HT-29 (cell line): ENCODE results near the gene PROSER1. TPM values are rescaled to one million over a fixed set of nuclear protein-coding genes. Genes with fewer than 3 reads are reported as not detected.
"Not testable (repeated sequence)": the region's sequence is repeated elsewhere in the genome, so short reads cannot be mapped to it uniquely, and the experiment has no call there.

ENCODE experiments used
- DNase-seq: peaks from one replicate; pipeline ENCODE4 v3.0.0-alpha.2; 2015; ENCODE audit warnings: low spot score
- total RNA-seq: library from RNA; depleted of rRNA; stranded (reverse); fragments of >200 nt; shearing (Covaris generic); gene quantifications from 2 replicates; pipeline ENCODE4 v1.2.3, GENCODE V29; 2014

The PROSER1 gene
- total RNA-seq, 1 experiment from 2014 or later, result 34.4 TPM

- DNase-seq, result no peak
Observed at GRCh38 chr13:39025433-39025839, 12.5 kb downstream of the PROSER1 start.

DNA sequence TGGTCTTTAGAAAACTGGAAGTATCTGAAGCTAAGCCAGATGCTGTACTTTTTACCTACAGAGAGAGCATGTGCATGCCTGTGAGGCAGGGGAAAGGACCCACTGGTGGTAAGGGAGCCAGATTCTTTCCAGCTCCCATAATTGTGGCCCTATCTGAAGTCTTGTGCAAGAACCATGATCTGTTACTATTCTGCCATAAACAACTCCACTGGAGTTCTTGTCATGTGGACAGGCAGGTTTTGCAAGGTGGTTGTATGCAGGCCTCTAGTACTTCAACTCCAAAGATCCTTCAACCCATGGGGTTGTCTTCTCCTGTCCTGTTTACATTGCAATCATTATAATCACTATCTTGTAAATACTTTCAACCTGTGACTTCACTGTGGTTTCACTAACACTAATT, 14.1 kb downstream of the PROSER1 start:
- DNase-seq, result peak; percentile 68

- DNase-seq, result no peak
Observed at GRCh38 chr13:39023316-39023715, 14.6 kb downstream of the PROSER1 start.

DNA sequence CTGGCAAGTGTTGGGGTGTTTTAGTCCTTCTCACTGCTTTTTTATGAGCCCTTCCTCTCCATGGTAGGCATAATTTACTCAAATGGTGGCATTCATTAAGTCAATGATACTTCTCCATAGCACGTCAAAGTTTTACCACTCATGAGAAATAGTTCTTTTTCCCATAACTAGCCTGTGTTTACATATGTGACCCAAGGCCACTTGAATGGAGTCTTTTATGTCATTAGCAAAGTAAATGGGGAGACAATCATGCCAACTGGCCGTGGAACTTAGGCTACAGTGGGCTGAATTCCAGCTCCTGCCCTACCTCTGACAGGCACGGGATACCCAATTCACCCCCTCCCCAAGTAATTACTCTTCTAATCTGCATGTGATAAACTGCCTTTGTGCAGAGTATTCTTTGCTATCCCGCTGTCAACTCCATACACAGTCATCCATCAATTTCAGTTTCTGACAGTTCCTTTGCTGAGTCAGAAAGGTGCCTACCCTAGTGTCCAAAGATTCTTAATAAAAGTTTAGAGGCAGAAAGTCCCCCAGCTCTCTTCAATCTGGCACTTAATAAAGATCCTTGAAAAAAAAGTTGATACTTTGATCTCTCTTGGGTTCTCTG, 16.9 kb downstream of the PROSER1 start:
- DNase-seq, result no peak

DNA sequence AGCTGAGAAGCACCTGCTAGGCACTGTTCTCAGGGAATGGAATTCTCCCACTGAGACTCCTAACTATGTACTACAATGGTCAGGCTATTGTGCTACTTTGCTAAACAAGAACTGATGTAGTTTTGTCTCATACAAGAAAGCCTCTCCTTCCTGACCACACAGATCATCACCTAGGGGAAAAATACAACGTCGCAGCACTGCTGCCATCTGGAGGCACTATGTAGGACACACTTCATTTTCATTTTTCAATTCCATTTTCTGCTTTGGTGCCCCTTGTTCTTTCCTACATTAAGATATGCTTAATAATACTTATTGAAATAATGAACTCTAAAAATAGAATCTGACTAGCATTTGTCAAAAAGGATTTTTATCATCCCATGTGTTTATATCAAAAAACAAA, 21.1 kb downstream of the PROSER1 start:
- peak; percentile 59 for DNase-seq

DNA sequence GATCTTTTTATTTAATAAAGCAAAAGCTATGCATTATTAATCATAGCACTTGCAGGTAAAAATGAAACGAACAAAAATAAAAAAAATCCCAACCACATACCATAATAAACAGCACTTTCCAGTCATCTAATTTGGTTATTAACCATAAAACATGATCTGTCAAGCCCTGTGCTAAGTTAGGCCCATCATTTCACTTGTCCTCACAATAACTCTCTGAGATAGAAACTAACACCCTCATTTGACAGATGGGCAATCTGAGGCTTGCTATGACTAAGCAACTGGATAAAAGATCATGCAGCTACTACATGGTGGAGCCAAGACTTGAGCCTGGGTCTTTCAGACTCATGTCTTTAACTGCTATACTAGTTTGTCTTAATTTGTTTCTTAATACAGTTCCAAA, 21.8 kb downstream of the PROSER1 start:
- no peak for DNase-seq

GRCh38 chr13:39013462-39013861, 24.4 kb downstream of the PROSER1 start:
- no peak for DNase-seq

- DNase-seq, result no peak
Observed at GRCh38 chr13:39012608-39013007, 25.3 kb downstream of the PROSER1 start.

GRCh38 chr13:39006371-39007111, 31.3 kb downstream of the PROSER1 start:
- not testable (repeated sequence) for DNase-seq

DNA sequence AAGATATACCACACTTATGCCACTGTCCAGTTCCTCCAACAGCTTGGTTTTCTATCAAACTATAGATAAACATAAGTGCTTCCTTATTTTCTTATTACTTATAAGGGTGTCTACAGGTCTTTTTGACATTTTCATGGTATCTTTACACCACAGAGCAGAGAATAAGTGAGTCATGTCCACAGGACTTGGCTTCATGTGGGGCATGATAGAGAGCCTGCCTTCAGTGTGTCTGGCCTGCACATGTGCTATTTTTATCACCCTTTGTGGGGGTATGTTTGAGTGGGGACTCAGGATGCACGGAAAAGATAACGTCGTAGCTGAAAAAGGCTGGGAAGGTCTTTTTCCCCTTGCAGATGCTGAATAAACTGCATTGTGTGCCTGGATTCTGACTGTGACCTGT, 39.1 kb downstream of the PROSER1 start:
- no peak for DNase-seq

GRCh38 chr13:38993381-38993780, 44.5 kb downstream of the PROSER1 start:
- DNase-seq, result no peak

DNA sequence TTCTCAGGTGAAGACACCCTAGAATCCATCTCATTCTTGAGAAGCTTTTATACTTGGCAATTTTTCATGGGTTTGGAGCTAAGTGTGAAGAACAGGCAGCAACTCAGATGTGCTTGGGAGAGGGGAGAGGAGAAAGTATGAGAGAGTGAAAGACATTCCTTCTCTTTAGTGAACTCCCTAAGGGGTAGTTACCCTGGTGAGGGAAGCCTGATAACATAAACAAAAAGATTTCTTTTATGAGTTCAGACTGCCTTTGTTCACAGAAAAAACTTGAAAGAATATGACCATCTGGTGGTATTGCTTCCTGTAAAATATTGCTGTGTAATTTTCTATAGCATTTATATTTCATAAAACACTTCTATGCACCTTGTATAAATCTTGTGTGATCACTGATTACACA, 47.2 kb downstream of the PROSER1 start, which contains the start of gene STOML3:
STOML3 (minus strand) TSS at position 139 of the 400 bp plus-strand sequence; CDS start at position 29, 110 bp downstream.
- DNase-seq, result no peak

- DNase-seq, result no peak
Observed at GRCh38 chr13:38981096-38981495, 56.8 kb downstream of the PROSER1 start.

DNA sequence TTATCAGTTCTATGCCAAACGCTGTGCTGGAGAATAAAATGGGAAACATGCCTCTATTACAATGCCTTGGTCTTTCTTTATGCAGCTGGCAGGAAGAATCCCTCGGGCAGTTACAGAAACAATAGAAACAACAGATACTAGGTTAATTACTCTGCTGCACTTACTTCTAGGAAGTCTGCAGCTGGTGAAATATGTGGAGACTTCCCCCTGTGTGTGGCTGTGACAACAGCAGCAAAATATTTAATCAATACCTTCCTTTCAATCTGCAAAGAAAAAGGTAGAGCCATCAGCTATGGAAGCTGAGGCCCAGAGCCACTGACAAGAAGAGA, 57.2 kb downstream of the PROSER1 start:
- DNase-seq, result no peak

DNA sequence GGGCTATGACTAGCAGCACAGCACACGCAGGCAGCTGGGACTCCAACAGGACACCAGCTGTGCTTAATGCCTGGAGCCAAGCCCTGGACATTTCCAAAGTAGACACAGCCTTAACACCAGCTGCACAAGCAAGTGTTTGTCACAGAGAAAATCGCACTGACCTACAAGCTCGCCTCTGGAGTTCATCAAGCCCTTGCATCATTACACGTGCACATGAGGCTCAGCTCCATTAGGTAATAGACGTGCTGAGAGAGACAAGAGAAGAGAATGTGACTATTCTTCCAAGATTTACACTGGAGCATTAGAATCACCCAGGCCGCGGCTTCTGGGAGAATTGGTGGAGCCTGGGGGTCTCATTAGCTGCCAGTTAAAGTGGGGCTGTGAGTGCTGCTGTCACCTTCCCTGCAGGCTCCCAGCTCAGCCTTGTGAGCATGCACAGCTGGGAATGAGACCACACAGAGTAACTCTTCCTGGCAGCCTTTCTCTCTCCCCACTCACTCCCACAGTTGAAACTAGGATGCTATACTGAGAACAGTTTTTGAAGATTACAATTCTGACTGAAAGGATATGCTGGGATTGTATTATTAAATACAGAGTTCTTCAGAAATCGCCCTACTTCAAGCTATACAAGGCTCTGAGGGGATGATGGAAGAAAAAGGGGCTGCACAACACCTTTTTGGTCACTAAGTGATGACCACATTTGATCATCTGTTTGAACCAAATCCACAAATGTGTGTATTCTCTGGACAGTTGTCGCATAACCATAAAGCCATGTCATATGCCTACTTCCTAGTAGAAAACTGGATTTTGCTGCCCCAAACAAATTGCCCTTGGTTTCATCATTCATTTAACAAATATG, 57.8 kb downstream of the PROSER1 start:
- DNase-seq, result no peak

GRCh38 chr13:38970380-38971051, 67.4 kb downstream of the PROSER1 start:
- no peak for DNase-seq

- DNase-seq, result no peak
Observed at GRCh38 chr13:38969187-38969586, 68.7 kb downstream of the PROSER1 start.

GRCh38 chr13:38967446-38967845, 70.4 kb downstream of the PROSER1 start:
- DNase-seq, result no peak

GRCh38 chr13:38965281-38965680, 72.6 kb downstream of the PROSER1 start:
- no peak for DNase-seq

DNA sequence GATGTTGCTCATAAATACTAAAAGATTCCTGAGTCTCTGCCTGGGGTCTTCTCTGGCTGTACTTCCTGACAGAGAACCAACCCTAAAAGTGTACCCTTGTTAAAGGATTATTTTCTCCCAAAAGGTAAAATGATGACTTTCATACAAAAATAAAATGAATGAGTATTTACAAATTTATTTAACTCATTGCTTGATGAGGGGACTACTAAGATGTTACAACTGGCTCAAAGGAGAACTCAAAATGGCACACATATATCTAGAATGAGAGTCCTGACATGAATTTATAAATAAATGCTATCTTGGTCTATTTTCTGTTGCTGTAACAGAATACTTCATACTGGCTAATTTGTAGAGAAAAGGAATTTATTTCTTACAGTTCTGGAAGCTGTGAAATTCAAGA, 77.7 kb downstream of the PROSER1 start:
- DNase-seq, result no peak
